Stimulated activated naive CD4-positive, alpha-beta T cell (primary cell): Measurements from ENCODE around the gene UGT1A3.

Experiments used
- DNase-seq, 6 experiments: peaks; one replicate each; lab custom pipeline; 2025; lab: John Stamatoyannopoulos, UW

UGT1A3 gene

DNA sequence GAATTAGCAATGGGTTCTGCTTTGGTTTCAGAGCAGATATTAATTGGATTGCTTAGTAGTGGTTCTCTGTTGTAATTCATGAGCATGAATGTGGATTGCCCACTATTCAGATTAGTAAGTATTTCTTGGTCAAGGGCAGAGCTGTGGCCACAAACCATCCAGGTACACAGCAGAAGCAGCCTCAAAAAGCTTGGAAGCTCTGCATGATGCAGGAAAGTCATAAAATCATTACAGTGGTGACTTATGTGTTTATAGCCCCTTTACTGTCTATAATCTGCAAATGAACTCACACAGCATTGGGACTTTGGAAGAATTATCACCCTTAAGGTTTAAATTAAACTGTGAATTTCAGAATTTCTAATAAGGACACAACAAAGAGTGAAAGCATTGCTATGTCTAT, 29.3 kb downstream of the UGT1A3 start:
- DNase-seq, result no peak

DNA sequence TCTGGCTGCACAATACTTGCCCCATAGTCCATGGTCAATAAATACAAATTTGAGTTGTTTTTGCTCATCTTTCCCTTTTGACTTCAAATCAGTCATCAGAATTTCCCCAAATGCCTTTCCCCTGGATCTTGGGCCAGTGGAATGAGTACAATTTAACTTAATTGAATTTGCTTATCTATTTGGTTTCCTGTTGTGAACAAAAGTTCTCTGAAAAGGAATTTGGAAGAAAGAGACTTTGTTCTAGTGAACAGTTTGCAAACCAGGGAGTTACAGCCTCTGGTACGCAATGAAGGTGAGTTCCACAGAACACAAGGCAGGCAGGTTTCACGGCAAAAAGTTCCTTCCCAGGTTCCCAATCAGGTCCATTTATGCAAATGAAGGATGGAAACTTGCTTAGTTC, 30.0 kb downstream of the UGT1A3 start:
- DNase-seq, result no peak

DNA sequence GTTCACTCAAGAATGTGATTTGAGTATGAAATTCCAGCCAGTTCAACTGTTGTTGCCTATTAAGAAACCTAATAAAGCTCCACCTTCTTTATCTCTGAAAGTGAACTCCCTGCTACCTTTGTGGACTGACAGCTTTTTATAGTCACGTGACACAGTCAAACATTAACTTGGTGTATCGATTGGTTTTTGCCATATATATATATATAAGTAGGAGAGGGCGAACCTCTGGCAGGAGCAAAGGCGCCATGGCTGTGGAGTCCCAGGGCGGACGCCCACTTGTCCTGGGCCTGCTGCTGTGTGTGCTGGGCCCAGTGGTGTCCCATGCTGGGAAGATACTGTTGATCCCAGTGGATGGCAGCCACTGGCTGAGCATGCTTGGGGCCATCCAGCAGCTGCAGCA, 31.2 kb downstream of the UGT1A3 start, which contains the start of gene UGT1A1:
UGT1A1 (plus strand) TSS at position 228 of the 400 bp plus-strand sequence; CDS start at position 246, 18 bp downstream.
- DNase-seq, result no peak

DNA sequence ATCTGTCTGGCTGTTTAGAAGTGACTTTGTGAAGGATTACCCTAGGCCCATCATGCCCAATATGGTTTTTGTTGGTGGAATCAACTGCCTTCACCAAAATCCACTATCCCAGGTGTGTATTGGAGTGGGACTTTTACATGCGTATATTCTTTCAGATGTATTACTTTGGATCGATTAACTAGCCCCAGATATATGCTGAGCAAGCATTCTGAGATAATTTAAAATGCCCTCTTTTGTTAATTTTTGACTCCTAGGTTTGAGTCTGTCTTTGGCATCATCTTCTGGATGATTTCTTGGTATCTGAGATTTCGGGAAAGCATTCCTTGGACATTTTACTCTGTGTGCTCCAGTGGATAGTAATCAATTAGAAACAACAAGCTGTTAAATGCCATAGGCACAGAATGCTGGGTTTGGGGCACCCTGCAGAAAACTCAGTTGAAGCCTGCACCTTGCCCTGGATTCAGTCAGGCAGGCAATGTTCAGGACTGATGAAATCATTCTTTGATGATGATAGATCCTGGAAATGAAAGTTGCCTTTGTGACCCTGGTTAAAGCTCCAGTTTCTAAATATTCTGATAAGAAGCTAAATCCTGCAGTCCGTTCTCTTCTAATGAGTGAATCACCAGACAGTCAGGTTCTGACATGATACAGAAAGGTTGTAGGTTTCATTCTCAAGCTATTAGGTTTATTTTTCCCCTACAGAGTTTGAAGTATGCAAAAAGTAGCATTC, 32.4 kb downstream of the UGT1A3 start:
- DNase-seq, result no peak

DNA sequence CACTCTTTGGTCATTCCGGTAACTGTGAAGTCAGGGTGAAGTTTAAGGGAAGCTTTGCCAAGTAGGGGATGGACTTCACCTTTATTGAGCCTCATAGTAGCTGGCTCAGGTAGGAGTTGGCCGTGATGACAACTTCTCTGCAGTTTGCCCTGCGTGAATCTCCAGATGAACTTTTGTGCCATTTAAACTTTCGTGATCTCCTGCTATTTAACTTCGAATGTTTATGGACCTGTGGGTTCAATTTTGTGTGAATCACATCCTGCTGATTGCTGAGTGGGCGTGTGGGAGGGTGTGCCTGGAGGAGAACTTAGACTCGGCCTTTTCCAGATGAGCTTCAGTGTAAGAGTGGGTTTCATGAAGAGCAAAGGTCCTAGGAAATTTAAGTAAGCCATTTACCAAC, 35.4 kb downstream of the UGT1A3 start:
- DNase-seq, result no peak

DNA sequence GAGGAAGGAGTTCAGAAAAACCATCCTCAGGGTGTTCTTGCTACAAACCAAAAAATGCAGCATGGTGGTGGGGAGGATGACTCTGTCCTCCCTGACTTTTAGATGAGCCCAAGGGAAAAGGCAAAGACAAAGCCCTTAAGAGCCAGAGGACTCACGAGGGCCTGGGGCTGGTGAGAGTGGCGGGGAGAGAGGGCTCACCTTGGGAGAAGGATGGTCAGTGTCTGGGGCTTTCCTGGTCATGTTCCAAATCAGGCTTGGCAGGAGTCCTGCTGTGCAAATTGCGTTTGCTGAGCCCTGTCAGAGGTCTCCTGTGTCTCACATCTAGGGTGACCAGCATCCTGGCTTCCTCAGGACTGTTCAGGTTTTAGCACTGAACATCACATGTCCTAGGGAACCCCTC, 35.9 kb downstream of the UGT1A3 start:
- no peak for DNase-seq

DNA sequence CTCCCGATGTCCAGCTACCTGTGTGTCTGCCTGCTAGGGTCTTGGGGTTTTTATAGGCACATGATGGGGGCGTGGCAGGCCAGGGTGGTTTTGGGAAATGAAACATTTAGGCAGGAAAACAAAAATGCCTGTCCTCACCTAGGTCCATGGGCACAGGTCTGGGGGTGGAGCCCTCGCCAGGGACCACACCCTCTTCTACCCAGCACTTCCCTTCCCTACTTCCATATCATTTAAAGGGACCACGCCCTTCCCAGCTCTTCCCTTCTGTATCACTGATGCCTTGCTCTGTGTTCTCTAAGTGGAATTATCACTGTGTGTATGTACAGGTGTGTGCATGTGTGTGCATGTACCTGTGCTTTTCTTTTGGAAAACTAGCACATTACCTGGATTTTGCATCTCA, 37.6 kb downstream of the UGT1A3 start:
- DNase-seq, result no peak

DNA sequence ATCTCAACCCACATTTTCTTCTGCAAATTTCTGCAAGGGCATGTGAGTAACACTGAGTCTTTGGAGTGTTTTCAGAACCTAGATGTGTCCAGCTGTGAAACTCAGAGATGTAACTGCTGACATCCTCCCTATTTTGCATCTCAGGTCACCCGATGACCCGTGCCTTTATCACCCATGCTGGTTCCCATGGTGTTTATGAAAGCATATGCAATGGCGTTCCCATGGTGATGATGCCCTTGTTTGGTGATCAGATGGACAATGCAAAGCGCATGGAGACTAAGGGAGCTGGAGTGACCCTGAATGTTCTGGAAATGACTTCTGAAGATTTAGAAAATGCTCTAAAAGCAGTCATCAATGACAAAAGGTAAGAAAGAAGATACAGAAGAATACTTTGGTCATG, 39.2 kb downstream of the UGT1A3 start:
- no peak for DNase-seq

DNA sequence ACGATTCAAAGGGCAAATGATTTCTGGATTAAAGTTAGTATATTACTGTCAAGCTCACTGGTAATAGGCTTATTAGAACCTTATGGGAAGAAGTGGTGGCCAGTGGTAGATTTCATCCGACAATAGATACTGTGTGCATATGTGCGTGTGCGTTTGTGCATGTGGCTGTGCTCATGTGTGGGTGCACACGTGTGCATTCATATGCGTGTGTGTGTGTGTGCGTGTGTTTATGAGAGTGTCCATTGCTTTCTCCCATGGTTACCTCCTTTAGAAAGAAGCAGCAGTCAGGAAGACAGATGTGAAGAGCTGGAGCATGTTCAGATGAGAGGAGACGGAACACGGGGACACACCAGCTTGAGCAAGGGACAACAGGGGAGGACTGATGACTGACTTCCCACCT, 40.4 kb downstream of the UGT1A3 start:
- DNase-seq, result no peak

DNA sequence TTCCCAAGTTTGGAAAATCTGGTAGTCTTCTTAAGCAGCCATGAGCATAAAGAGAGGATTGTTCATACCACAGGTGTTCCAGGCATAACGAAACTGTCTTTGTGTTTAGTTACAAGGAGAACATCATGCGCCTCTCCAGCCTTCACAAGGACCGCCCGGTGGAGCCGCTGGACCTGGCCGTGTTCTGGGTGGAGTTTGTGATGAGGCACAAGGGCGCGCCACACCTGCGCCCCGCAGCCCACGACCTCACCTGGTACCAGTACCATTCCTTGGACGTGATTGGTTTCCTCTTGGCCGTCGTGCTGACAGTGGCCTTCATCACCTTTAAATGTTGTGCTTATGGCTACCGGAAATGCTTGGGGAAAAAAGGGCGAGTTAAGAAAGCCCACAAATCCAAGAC, 43.3 kb downstream of the UGT1A3 start:
- DNase-seq, result no peak

DNA sequence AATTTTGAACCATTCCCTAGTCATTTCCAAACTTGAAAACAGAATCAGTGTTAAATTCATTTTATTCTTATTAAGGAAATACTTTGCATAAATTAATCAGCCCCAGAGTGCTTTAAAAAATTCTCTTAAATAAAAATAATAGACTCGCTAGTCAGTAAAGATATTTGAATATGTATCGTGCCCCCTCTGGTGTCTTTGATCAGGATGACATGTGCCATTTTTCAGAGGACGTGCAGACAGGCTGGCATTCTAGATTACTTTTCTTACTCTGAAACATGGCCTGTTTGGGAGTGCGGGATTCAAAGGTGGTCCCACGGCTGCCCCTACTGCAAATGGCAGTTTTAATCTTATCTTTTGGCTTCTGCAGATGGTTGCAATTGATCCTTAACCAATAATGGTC, 43.7 kb downstream of the UGT1A3 start:
- no peak for DNase-seq

DNA sequence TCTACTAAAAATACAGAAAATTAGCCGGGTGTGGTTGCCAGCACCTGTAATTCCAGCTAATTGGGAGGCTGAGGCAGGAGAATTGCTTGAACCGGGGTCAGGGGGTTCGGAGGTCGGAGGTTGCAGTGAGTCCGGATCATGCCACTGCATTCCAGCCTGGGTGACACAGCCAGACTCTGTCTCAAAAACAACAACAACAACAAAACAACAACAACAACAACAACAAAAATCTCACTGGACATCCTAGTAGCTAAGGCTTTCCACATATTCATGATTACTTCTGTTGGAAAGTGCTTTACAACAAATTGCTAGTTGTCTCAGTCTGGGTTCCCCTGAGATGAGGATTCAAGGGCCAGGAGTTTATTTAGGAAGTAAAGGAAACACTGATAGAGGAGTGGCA, 45.0 kb downstream of the UGT1A3 start:
- DNase-seq, result no peak

DNA sequence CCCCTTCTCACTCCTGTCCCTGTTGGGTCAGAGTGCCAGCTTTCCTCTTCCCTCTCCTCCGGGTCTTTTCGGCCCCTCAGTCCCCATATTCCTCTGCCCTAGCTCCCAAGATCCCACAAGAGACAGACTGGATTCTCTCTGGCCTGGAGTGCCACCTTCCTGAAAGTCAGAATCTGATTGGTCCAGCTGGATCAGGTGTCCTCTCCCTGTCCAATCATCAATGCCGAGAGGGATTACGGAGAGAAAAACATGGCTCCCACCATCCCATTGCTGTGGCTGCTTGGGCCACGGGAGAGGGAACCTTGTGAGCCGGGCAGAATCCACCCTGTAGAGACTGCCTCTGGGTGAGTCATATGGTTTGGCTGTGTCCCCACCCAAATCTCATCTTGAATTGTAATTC, 46.6 kb downstream of the UGT1A3 start:
- no peak for DNase-seq

DNA sequence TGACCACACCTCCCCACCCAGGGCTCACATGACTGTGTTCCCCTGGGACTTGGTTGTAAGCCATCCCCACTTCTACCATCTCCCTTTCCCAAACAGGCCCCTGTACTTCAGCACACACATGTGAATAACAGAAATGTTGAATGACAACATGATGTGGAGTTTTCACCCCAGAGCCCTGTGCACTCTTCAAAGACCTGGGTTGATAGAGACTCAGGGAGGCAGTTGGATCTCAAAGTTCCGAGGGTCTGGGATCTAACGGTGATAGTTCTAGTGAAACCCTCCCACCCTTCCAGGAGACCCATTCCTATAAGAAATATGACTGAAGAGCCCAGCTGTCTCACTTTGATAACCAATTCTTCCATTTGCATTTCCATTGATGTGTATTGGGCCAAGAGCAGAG, 49.2 kb downstream of the UGT1A3 start, which contains the start of gene MROH2A:
MROH2A (plus strand) TSS at position 301 of the 400 bp plus-strand sequence. CDS start 1,029 bp downstream, outside the sequence.
- no peak for DNase-seq

DNA sequence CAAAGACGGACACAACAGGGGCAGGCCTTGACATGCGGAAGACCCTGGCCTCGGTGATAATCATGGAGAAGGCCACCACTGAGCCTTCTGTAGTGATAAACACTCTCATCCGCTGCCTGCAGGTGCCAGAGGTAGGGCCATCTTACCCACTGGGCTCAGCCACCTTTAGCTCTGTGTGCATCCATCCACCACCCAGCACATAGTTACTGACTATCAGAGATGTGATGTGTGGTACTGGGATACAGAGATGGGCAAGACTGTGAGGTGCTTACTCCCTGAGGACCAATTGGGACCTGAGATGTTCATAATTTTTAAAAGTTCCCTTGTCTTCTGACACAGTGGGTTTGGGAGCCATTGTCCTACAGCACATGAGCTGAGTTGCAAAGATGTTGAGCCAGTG, 50.9 kb downstream of the UGT1A3 start:
- DNase-seq, result no peak

DNA sequence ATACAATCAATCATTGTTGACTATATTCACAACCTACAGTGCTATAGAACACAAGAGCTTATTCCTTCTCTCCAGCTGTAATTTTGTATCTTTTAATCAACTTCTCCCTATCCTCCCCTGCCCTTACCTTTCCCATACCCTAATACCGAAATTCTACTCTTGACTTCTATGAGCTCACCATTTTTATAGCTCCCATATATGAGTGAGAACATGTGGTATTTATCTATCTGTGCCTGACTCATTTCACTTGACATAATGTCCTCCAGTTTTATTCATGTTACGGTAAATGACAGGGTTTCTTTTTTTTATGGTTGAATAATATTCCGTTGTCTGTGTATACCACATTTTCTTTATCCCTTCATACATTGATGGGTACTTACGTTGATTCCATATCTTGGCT, 51.9 kb downstream of the UGT1A3 start:
- DNase-seq, result no peak

DNA sequence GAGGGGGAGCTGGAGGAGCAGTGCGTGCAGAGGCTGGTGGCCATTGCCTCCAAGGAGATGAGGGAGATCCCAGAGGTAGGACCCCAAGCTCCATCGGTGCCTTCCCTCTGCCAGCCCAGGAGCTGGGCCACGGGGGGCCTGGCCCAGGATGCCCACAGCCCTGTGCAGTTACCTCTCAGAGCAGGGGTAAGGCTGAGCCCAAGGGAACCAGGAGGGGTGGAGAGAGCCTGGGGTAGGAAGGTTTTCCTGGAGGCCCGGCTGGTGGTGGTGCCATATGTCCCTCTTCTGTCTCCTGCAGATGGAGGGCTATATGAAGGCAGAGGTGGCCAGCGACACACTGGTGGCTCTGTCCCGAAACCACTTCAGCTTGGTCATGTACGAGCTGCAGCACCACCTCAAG, 60.7 kb downstream of the UGT1A3 start:
- DNase-seq, result no peak

DNA sequence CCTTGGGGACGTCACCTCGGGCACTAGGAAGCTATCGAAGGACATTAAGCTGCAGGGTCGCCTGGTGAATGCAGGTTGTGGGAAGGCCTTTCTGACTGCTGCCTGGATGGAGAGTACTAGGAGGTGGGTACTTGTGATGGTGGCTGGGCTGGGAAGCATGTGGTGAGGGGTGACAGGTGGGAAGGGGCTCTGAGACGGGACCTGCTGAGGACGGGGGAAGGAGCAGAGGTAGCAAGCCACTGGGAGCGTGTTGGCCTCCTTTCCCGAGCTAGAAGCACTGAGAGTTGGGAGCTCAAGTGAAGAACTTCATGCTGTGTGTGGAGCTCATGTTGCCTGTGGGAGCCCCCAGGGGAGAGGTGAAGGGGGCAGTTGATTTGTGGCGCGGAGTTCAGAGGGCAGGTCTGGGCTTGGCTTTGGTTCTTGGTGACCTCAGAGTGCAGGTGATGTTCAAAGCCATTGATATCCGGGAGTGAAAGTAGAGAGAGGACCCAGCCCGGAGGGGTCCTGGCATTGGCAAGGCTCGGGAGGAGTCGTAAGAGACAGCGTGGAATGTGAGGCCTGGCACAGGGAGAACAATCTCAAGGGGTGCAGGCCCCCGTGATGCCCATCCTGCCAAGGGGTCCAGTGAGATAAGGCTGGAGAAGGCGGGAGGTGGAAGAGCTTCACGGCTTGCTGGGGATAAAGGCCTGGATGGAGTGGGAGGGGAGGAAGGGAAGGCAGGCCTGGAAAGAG, 62.5 kb downstream of the UGT1A3 start:
- DNase-seq, result no peak

DNA sequence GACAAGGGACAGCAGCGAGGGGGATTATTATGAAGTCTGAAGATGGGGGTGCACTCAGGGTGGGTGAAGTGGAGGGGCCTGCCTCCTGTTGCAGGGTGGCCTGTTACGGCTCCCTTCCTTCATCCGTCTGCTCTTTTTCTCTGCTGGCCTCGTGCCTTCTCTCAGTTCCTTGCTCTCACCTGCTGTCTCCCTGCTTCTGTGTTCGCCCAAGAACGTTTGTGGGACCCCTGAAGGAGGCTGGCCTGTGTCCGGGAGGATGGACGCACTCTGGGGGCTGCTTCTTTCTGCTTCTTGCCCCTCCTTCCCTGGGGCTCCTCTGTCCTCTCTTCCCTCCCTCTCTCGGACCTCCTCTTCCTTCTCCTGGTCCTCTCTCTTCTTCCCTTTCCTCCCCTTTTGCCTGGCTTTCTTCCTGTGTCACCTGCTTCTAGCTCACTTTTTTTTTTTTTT, 63.1 kb downstream of the UGT1A3 start:
- no peak for DNase-seq

DNA sequence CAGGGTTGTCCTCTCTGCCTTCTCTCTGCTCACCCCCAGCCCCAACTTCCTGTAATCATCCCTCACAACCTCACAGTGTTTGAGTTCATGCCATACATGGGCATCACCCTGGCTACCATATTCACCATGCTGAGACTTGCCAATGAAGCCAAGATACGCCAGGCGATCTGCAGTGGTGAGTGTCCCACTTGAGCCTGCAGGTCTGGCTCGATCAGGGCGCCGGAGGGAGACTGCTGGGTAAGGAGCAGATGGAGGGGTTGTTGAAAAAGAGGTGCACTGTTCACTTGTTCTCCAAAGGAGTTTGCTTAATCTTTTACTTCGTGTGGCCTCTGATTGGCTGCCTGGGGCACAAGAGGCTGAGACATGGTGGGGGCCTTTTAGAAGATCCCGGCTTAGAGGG, 63.9 kb downstream of the UGT1A3 start:
- no peak for DNase-seq

DNA sequence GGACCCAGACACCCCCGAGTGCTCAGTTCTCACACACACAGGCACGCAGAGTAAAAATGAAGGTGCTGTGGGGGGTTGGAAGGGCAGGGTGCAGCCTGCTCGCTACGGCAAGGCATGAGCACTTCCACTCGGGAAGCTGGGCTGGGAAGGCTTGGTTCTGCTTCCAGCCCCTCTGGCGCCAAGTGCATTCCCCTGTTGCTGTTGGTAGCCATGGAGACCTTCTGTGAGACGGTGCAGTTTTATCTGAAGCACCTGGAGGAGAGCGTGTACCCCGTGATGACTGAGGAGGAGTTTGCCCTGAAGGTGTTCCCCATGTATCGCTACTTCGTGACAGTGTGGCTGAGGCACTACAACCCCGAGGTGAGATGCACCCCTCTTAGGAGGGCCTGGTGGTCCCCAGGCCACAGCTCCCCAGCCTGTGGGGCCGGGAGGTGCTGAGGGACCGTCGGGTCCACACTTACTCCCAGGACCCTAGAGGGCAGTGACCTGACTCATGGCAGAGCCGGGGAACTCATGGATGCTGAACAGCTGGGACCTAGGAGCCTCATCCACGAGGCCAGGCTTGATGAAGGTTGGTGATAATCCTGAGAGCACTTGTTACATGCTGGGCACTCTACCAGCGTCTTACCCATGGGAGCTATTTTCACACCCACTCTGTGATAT, 64.8 kb downstream of the UGT1A3 start:
- DNase-seq, result no peak

DNA sequence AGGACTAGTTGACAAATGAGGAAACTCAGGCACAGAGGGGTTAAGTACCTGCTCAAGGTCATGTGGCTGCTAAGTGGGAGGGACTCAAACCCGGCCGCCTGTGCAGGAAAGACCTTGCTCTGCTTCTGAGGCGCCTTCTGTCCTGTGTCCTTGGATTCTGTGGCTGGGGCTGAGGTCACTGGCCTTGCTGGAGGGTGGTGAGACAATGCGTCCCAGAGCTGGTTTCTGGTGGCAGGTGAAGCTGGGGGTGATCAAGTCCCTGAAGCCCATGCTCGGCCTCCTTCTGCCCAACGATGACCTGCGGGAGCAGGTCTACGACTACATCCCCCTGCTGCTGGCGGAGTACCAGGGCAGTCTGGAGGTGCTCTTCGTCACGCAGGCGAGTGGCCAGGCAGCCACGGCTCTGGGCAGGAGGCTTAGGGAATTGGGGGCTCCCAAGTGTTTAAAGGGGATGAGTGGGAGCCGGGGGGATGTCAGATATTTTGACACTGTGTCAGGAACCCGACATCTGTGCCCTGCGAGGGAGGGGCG, 65.4 kb downstream of the UGT1A3 start:
- DNase-seq, result no peak

DNA sequence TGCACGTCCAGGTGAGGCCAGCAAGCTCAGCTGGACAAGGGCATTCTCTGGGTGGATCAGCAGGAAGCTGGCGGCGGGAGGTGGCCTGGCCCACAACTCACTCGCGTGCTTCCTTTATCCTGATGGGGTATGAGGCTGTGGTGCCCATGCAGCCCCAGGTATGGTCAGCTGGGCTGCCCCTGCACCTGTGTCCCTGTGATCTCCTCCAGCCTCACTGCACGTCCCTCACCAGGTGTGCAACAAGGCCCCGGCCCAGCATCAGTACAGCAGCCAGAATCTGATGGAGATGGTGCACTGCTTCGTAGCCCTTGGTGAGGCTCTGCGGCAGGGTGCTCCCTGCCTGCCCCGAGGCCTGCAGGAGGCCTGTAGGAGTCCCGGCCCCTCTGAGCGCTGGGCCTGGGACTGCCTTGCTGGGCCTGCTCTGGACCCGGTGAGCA, 66.9 kb downstream of the UGT1A3 start:
- DNase-seq, result no peak
